GM12892 (cell line): ENCODE results near the gene PRSS53.

Experiments used
- POLR2A ChIP-seq: IDR thresholded peaks from 2 replicates; pipeline ENCODE4 v1.6.1; 2011; ENCODE audit warnings: low read depth, low read length, control low read depth
- POLR2AphosphoS5 ChIP-seq: IDR thresholded peaks from 2 replicates; pipeline ENCODE4 v1.6.1; 2011; ENCODE audit warnings: low read depth, low read length, control low read depth
- TAF1 ChIP-seq: IDR thresholded peaks from 2 replicates; pipeline ENCODE4 v1.6.1; 2011; ENCODE audit warnings: low read depth, mild to moderate bottlenecking, control low read depth, low read length, borderline replicate concordance

DNA sequence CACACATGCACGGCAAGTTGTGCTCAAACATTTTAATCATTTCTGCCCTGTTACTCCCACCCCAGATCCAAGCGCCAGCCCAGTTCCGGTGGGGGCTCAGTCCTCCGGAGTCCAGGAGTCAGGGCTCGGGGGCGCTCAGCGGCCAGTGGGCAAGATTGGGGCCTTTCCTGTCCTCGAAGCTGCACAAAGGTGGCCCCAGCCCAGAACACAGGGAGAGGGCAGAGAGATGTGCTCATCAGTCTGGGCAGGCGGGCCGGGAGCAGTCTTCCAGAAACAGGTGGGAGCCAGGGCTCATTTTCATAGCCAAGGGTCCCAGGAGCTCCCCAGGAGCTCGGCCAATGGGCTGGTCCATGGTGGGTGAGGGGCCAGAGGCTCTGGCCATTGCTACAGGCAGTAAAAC lies 42.7 kb upstream of the PRSS53 start:
- TF ChIP-seq POLR2AphosphoS5 (no peak), POLR2A (no peak), TAF1 (no peak)
